HepG2 (cell line): ENCODE data around the gene HEATR5B. TPM values are rescaled to one million over a fixed set of nuclear protein-coding genes. Genes with fewer than 3 reads are reported as not detected.

Source experiments
- ATAC-seq: fragments of 200-7000 bp; cut with Tn5 transposase; 3 replicates; pipeline ENCODE4 v1.9.1; 2020; ENCODE audit warnings: mild to moderate bottlenecking, moderate library complexity
- BruUV-seq: library from RNA; stranded (reverse); fragments of 400-500 nt; replicated peaks from 2 replicates; lab custom pipeline; 2021; lab: Mats Ljungman, UMichigan
- CTCF ChIA-PET: fragments of 300-600 bp; formaldehyde crosslinking; extraction: SDS; loops from one replicate; lab custom pipeline; 2021; ENCODE audit warnings: low total read pairs, inconsistent platforms, low intra/inter-chr PET ratio; lab: Yijun Ruan, JAX
- POLR2A ChIA-PET: fragments of 350-600 bp; sonication (Branson Sonifier 250); formaldehyde crosslinking; loops from one replicate; lab custom pipeline; 2020; ENCODE audit warnings: antibody characterized with exemption, inconsistent platforms; lab: Yijun Ruan, JAX
- DNase-seq: peaks from one replicate; pipeline ENCODE4 v3.0.0-alpha.2; 2015; ENCODE audit warnings: low spot score
- FAIRE-seq: peaks from 3 replicates; lab custom pipeline; 2011; peaks lifted over from hg19 to GRCh38; lab: Jason Lieb, UNC
- H2AFZ ChIP-seq: one replicate; pipeline ENCODE4 v1.6.1; 2011; ENCODE audit warnings: low read length, inconsistent platforms
- H3K27ac ChIP-seq: fragments of 300-600 bp; 3 replicates; pipeline ENCODE4 v1.8.0; 2011; ENCODE audit warnings: mixed run types, mild to moderate bottlenecking, mixed read lengths, low read length, inconsistent platforms; ENCODE audit not compliant: insufficient read depth; ENCODE audit errors: extremely low read length
- H3K27me3 ChIP-seq, 2 experiments: fragments of 200-600 bp in 1 of 2; 2 replicates in 1 of 2; 3 replicates in 1 of 2; pipeline versions ENCODE4 v1.6.0 to v1.8.0; 2011; ENCODE audit warnings: low read length in 2 of 2, mild to moderate bottlenecking in 2 of 2, moderate library complexity in 2 of 2, inconsistent platforms in 1 of 2; ENCODE audit not compliant: insufficient read depth in 2 of 2, control insufficient read depth in 1 of 2
- H3K36me3 ChIP-seq, 2 experiments: fragments of 200-600 bp in 1 of 2; replicated peaks in 1 of 2; 2 replicates in 1 of 2; 3 replicates in 1 of 2; pipeline versions ENCODE4 v1.5.1 to v1.8.0; 2011; ENCODE audit warnings: low read length in 2 of 2, inconsistent platforms in 1 of 2; ENCODE audit not compliant: insufficient read depth in 2 of 2, control insufficient read depth in 1 of 2
- H3K4me1 ChIP-seq: 2 replicates; pipeline ENCODE4 v1.5.1; 2012; ENCODE audit warnings: low read length, inconsistent platforms; ENCODE audit not compliant: insufficient read depth
- H3K4me2 ChIP-seq: 2 replicates; pipeline ENCODE4 v1.6.0; 2011; ENCODE audit warnings: low read depth, low read length, inconsistent platforms
- H3K4me3 ChIP-seq, 3 experiments: fragments of 200-600 bp in 1 of 3; sonication (generic), shearing (Covaris generic) in 1 of 3; replicated peaks in 1 of 3; 2 replicates each; pipeline ENCODE4 v1.5.1; 2011 to 2016; ENCODE audit warnings: low read length in 3 of 3, inconsistent platforms in 2 of 3, low read depth in 2 of 3, mild to moderate bottlenecking in 2 of 3, control low read depth in 1 of 3, mixed read lengths in 1 of 3; ENCODE audit not compliant: insufficient read depth in 1 of 3
- H3K79me2 ChIP-seq: one replicate; pipeline ENCODE4 v1.6.1; 2011; ENCODE audit warnings: low read length, inconsistent platforms; ENCODE audit not compliant: insufficient read depth
- H3K9ac ChIP-seq: 2 replicates; pipeline ENCODE4 v1.6.0; 2011; ENCODE audit warnings: mild to moderate bottlenecking, low read depth, low read length, inconsistent platforms; ENCODE audit not compliant: insufficient read depth
- H3K9me3 ChIP-seq: 2 replicates; pipeline ENCODE4 v1.5.1; 2012; ENCODE audit warnings: mild to moderate bottlenecking, low read length
- H4K20me1 ChIP-seq: 2 replicates; pipeline ENCODE4 v1.6.0; 2011; ENCODE audit warnings: inconsistent platforms, mild to moderate bottlenecking, low read length, moderate library complexity; ENCODE audit not compliant: insufficient read depth
- CBX1 ChIP-seq: IDR thresholded peaks from one replicate; pipeline ENCODE4 v1.6.1; 2016; ENCODE audit warnings: antibody characterized with exemption, low read depth
- CHD4 ChIP-seq: fragments of 200-600 bp; sonication (generic); IDR thresholded peaks from 2 replicates; pipeline ENCODE4 v1.7.0; 2017; ENCODE audit warnings: mild to moderate bottlenecking, low read length, borderline replicate concordance
- MTA3 ChIP-seq: sonication (generic); formaldehyde crosslinking; IDR thresholded peaks from 2 replicates; pipeline ENCODE4 v1.4.0; 2020; ENCODE audit warnings: missing genetic modification reagents
- MTF2 ChIP-seq: sonication (generic); formaldehyde crosslinking; IDR thresholded peaks from 2 replicates; pipeline ENCODE4 v1.5.0; 2020; ENCODE audit warnings: missing genetic modification reagents, borderline replicate concordance
- NFE2L1 ChIP-seq: sonication (generic); formaldehyde crosslinking; IDR thresholded peaks from 2 replicates; pipeline ENCODE4 v1.4.0; 2020; ENCODE audit warnings: missing genetic modification reagents, mild to moderate bottlenecking, borderline replicate concordance
- TMF1 ChIP-seq: sonication (generic); formaldehyde crosslinking; IDR thresholded peaks from 2 replicates; pipeline ENCODE4 v1.8.1; 2022; ENCODE audit warnings: low read depth, missing genetic modification reagents
- ZBTB20 ChIP-seq: sonication (generic); formaldehyde crosslinking; IDR thresholded peaks from 2 replicates; pipeline ENCODE4 v1.8.1; 2023; ENCODE audit warnings: missing genetic modification reagents, low read depth, mild to moderate bottlenecking, borderline replicate concordance
- ZNF33A ChIP-seq: sonication (generic); formaldehyde crosslinking; IDR thresholded peaks from 2 replicates; pipeline ENCODE4 v1.5.1; 2020; ENCODE audit warnings: missing genetic modification reagents, mild to moderate bottlenecking, moderate library complexity, borderline replicate concordance
- ZNF788 ChIP-seq: sonication (generic); formaldehyde crosslinking; IDR thresholded peaks from 2 replicates; pipeline ENCODE4 v1.5.0; 2020; ENCODE audit warnings: mild to moderate bottlenecking, missing genetic modification reagents, borderline replicate concordance
- ZSCAN21 ChIP-seq: sonication (generic); formaldehyde crosslinking; IDR thresholded peaks from 2 replicates; pipeline ENCODE4 v1.8.0; 2022; ENCODE audit warnings: mild to moderate bottlenecking, missing genetic modification reagents, moderate library complexity, borderline replicate concordance
- WGBS: methylation state at CpG from one replicate; pipeline ENCODE4 v1.1.6; 2017; ENCODE audit warnings: low lambda C conversion rate; 5-methylcytosine and 5-hydroxymethylcytosine counted together
- in situ Hi-C: cut with HindIII; loops from 2 replicates; pipeline ENCODE4 v1.10.0; 2017; ENCODE audit warnings: low pct_unique_long_range_greater_than_20kb; ENCODE audit not compliant: extremely low pct_ligation_motif_present
- intact Hi-C: fragments of 100-400 bp; cut with micrococcal nuclease; formaldehyde crosslinking; loops from one replicate; pipeline ENCODE4 v1.10.0; 2022; ENCODE audit not compliant: unreplicated experiment
- polyA plus RNA-seq, 8 experiments: library from polyadenylated mRNA; depleted of rRNA in 3 of 8; stranded (reverse) in 7 of 8; unstranded in 1 of 8; fragments of >200 nt; fragmentation: Illumina TruSeq in 4 of 8; extraction: Trizol in 4 of 8; gene quantifications; 2 replicates each; pipeline versions ENCODE4 v1.2.1 to v1.2.3, GENCODE V29; 2011 to 2016; ENCODE audit warnings: low read depth in 4 of 8, missing spikeins in 1 of 8, mixed read lengths in 1 of 8; ENCODE audit not compliant: insufficient read depth in 1 of 8
- total RNA-seq, 5 experiments: library from RNA; depleted of rRNA; stranded (reverse); fragments of >200 nt; fragmentation: Illumina TruSeq; extraction: Trizol; gene quantifications; 2 replicates each; pipeline ENCODE4 v1.2.3, GENCODE V29; 2016; ENCODE audit warnings: low read depth in 1 of 5
- TF ChIP-seq, protein P1 (sequence below): IDR thresholded peaks from 2 replicates; pipeline ENCODE4 v1.6.1; 2016
- TF ChIP-seq, protein P2 (sequence below): sonication (generic); formaldehyde crosslinking; IDR thresholded peaks from 2 replicates; pipeline ENCODE4 v1.5.0; 2020; ENCODE audit warnings: missing genetic modification reagents, mild to moderate bottlenecking, borderline replicate concordance
- TF ChIP-seq, protein P3 (sequence below): sonication (generic); formaldehyde crosslinking; IDR thresholded peaks from 2 replicates; pipeline ENCODE4 v1.4.0; 2020; ENCODE audit warnings: missing genetic modification reagents

The HEATR5B gene
- total and polyA plus RNA-seq, 2 of the 13 experiments (the other 11 are each of a cell fraction or from before 2014, with no cell fraction given) = 12.7 to 16.3 TPM

DNA sequence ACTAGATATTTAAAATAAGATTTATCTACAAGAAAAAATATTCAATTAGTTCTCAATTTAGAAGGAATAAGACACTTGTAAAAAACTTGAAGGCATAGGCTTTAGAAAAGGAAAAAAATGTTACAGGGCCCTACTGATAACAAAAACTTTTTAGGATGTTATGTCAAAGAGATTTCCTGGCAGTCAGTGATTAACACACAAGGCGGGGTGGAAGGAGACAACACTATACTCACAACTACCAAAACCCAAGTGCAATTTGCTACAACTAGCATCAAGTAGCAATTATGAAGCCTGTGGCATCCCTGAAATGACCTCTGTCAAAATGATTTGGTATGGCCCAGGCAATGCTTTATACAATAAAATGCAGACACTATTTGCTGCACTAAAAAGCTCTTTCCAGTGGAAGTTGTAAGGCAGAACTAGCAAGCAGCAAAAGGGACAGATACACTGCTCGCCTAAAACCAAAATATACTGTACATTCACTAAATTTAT is 133.1 kb downstream of the HEATR5B start (continued):
- TF ChIP-seq ZNF33A = no peak
- no peak for TF ChIP-seq CBX1
- TF ChIP-seq ZNF788 = no peak

DNA sequence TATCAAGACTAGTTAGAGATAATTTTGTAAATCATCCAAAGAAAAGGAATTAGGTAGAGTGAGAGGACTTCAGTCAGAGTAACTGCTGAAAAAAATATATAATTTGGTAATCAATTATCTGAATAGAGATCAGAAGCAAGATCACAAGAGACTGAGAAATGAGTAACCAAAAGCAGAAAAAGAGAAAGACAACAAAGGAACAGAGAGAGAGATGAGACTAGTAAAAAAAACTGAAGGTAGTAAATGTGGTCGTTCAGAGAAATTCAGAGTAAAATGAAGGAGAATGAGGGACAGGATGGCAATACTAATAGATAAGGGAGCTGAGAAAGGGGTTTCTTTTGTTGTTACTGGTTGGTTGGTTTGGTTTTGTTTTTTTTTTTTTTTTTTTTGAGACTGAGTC is 134.3 kb downstream of the HEATR5B start:
- in situ Hi-C loops (no loop called here), intact Hi-C loops (no loop called here)
- Histone ChIP-seq H3K4me1 (0 out of 2 replicates have a peak, but pooled peaks cover 6% of the 10 kb centered on the region), H3K79me2 (peaks cover 8% of the 10 kb centered on the region), H2AFZ (no peak overlapping the region), H3K9me3 (no peaks in the 10 kb centered on the region), H3K36me3 (0 out of 5 replicates have a peak, but pooled peaks cover 0 to 3% of the 10 kb centered on the region in 2 experiments), H3K4me2 (no peak overlapping the region), H3K9ac (no peak overlapping the region), H4K20me1 (no peaks in the 10 kb centered on the region; the same call in 1 of the 2 replicates), H3K4me3 (no peak overlapping the region), H3K27me3 (no peaks in the 10 kb centered on the region), H3K27ac (no peak overlapping the region)
- ChIA-PET CTCF (no interaction called here), POLR2A (no interaction called here)
- 92% methylated on average over 1 of the region's 1 CpG for WGBS
- TF ChIP-seq, protein P1, sequence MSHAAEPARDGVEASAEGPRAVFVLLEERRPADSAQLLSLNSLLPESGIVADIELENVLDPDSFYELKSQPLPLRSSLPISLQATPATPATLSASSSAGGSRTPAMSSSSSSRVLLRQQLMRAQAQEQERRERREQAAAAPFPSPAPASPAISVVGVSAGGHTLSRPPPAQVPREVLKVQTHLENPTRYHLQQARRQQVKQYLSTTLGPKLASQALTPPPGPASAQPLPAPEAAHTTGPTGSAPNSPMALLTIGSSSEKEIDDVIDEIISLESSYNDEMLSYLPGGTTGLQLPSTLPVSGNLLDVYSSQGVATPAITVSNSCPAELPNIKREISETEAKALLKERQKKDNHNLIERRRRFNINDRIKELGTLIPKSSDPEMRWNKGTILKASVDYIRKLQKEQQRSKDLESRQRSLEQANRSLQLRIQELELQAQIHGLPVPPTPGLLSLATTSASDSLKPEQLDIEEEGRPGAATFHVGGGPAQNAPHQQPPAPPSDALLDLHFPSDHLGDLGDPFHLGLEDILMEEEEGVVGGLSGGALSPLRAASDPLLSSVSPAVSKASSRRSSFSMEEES (CRISPR knock-in tag) = no peak
- TF ChIP-seq TMF1 (CRISPR knock-in tag) = no peak
- TF ChIP-seq MTA3 (CRISPR knock-in tag) = no peak
- TF ChIP-seq, protein P2, sequence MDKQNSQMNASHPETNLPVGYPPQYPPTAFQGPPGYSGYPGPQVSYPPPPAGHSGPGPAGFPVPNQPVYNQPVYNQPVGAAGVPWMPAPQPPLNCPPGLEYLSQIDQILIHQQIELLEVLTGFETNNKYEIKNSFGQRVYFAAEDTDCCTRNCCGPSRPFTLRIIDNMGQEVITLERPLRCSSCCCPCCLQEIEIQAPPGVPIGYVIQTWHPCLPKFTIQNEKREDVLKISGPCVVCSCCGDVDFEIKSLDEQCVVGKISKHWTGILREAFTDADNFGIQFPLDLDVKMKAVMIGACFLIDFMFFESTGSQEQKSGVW (CRISPR knock-in tag) = no peak
- TF ChIP-seq, protein P3, sequence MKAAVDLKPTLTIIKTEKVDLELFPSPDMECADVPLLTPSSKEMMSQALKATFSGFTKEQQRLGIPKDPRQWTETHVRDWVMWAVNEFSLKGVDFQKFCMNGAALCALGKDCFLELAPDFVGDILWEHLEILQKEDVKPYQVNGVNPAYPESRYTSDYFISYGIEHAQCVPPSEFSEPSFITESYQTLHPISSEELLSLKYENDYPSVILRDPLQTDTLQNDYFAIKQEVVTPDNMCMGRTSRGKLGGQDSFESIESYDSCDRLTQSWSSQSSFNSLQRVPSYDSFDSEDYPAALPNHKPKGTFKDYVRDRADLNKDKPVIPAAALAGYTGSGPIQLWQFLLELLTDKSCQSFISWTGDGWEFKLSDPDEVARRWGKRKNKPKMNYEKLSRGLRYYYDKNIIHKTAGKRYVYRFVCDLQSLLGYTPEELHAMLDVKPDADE (CRISPR knock-in tag) = no peak
- no peak for TF ChIP-seq NFE2L1 (CRISPR knock-in tag)
- TF ChIP-seq MTF2 (CRISPR knock-in tag) = no peak
- no peak for TF ChIP-seq ZBTB20 (CRISPR knock-in tag)
- no peak for TF ChIP-seq CHD4
- TF ChIP-seq ZSCAN21 (CRISPR knock-in tag) = no peak
- no peak for DNase-seq
- no peak for FAIRE-seq
- no peak for ATAC-seq
- BruUV-seq = no TSS peak
